NCI-H345 treated with DMSO at 0.1 percent for 48 hours (cell line): ENCODE data around the gene RPL7L1.
"Not testable (repeated sequence)": the region's sequence is repeated elsewhere in the genome, so short reads cannot be mapped to it uniquely, and the experiment has no call there.

ENCODE experiments used
- DNase-seq: peaks from one replicate; lab custom pipeline; 2025; ENCODE audit not compliant: unreplicated experiment; lab: John Stamatoyannopoulos, UW

Gene RPL7L1

DNA sequence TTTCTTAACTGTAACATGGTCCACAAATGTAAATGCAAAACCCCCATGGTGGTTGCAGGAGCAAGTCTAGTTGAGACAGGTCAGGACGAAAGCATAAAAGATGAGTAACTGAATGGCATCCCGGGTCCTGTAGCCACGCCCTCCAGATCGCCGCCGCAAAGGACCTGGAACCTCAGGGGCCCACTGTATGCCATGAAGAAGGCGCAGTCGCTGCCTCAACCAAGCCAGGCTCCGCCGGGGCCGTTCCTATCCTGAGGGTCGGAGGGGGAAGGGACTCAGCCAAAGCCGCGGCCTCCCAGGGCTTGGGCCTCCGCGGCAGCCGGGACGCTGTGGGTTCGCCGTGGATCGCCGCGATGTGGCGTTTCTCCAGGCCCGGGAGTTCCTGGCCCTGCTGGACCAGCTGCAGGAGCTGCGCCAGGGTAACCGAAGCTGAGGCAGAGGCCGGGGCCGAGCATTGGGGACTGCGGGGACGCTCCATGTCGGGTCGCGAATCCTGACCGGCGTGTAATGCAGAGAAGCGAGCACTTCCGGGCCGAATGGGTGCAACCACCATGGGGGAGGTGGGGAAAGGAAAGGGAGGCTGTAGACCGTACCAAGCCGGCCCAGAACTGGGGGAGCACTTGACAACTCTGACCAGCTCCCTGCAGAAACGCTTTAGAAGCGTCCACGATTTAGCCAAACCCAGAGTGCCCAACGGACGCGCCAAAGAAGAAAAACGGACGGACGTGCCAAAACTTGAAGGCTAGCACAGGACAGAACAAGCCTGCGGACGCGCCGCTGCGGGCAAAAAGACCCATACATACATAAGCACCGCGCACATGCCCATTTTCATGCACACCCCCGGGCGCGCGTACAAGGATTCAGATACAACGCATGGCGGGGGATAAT, 11.1 kb downstream of the RPL7L1 start:
- peak; percentile 75 for DNase-seq

DNA sequence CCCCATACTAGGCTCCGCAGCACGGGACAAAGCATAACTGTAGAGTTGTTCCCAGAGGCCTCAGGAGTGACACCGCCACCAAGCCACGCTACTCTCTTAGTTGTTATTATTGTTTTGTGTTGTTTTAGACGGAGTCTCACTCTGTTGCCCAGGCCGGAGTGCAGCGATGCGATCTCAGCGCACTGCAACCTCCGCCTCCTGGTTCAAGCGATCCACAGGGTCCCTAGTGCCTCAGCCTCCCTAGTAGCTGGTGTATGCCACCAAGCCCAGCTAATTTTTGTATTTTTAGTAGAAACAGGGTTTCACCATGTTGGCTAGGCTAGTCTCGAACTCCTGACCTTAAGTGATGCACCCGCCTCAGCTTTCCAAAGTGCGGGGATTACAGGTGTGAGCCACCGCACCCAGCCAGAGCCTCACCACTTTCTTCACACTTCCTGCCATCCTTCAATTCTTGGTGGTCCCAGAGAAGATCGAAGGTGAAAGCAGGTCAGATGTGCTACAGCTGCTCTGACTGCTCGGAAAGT, 11.8 kb downstream of the RPL7L1 start:
- DNase-seq = no peak

DNA sequence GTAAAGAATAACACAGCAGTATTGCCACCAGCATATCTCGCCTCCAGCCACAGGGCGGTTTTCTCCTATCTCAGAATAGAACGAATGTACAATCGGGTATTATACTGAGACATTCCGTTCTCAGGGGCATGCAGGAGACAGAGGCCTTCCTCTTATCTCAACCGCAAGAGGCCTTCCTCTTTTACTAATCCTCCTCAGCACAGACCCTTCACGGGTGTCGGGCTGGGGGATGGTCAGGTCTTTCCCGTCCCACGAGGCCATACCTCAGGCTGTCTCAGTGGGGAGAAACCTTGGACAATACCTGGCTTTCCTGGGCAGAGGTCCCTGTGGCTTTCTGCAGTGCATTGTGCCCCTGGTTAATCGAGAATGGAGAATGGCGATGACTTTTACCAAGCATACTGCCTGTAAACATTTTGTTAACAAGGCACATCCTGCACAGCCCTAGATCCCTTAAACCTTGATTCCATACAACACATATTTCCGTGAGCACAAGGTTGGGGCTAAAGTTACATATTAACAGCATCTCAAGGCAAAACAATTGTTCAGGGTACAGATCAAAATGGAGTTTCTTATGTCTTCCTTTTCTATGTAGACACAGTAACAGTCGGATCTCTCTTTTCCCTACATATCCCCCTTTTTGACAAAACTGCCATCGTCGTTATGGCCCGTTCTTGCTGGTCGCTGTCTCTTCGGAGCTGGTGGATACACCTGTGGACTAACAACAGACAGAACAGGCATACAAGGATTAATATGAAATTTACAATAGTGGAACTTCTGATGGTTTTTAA, 14.8 kb downstream of the RPL7L1 start:
- not testable (repeated sequence) for DNase-seq

DNA sequence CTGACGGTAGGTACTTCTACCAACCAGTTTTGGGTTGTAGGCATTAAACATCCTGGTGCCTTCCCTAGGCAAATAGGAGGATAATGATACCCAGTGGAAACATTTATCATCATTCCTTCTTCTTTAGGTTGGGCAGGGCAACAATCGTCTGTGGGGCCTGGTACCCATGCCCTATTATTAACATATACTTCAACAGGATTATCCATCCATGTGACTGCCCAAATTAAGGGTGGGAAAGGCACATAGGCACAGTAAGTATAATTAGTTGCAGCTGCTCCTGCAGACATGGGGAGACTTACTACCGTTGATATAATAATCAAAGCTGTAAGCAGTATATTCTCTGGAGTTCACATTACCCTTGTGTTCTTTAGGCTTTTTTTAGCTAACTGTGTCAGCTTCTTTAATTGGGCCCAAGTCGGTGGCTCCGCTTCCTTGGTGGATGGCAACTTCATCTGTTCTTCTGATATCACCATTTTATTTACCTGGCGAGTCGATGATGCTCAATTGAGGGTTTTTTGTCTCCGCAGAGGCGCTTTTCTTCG, 16.8 kb downstream of the RPL7L1 start:
- no peak for DNase-seq

DNA sequence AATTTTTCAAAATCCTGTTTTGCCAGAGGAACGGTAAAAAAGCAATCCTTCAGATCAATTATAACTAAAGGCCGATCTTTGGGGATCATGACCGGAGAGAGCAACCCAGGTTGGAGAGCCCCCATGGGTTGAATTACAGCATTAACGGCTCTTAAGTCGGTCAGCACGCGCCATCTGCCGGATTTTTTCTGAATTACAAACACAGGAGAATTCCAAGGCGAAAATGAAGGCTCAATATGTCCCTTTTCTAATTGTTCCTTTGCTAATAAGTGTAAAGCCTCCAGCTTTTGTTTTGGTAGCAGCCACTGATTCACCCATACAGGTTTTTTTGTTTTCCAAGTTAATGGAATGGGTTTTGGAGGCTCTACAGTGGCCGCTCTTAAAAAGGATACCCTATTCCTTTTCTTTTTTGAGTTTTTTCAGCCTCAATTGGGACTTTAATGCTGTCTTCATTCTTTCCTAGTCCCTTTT, 19.5 kb downstream of the RPL7L1 start:
- DNase-seq = peak; percentile 60

DNA sequence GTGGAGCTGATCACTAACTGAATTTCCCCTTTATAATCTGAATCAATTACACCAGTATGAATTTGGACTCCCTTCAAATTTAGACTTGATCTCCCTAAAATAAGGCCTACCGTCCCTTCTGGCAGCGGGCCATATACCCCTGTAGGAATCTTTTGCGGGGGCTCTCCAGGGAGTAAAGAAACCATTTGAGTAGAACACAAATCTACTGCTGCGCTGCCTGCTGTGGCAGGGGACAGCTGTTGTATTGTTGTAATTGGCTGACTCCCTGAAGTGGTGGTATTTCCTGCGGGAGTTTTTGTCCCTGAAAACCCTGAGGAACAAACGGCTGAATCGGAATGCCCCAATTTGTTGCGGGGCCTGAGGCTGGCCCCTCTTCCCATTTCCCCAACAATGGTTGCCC, 20.5 kb downstream of the RPL7L1 start:
- DNase-seq = peak; percentile 31

DNA sequence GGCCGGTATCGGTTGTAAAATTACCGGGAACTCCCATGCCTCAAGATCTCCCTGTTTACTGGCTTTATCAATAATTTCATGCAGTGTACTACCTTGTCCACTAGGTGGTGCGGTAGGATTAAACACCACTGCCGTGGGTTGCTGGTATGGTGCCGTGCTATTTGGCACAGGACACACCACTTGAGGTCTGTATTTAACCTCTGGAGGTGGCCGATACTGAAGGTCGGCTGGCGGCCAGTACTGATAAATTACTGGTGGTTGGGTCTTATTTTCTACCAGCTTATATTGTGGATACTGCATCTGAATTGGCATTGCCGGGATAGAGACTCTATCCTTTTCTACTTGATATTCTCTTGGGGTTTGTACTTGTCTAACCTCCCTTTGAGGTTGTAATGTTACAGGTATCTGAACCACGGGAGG, 22.1 kb downstream of the RPL7L1 start:
- peak; percentile 82 for DNase-seq

DNA sequence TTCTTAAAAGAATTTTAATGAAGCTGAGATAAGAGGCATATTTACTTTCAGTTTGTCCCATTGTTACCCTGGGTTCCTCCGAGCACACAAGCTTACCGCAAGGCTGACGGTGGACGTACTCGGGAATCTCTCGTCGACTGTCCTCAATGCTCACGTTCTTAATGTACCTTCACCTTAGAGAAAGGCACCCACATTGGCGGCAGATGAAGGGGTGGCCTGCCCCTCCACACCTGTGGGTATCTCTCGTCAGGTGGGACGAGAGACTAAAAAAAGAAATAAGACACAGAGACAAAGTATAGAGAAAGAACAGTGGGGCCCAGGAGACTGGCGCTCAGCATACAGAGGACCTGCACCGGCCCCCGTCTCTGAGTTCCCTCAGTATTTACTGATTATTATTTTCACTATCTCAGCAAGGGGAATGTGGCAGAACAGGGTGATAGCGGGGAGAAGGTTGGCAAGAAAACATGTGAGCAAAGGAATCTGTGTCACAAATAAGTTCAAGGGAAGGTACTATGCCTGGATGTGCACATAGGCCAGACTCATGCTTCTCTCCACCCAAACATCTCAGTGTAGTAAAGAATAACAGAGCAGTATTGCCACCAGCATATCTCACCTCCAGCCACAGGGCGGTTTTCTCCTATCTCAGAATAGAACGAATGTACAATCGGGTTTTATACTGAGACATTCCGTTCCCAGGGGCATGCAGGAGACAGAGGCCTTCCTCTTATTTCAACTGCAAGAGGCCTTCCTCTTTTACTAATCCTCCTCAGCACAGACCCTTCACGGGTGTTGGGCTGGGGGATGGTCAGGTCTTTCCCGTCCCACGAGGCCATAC, 23.2 kb downstream of the RPL7L1 start:
- DNase-seq = not testable (repeated sequence)

DNA sequence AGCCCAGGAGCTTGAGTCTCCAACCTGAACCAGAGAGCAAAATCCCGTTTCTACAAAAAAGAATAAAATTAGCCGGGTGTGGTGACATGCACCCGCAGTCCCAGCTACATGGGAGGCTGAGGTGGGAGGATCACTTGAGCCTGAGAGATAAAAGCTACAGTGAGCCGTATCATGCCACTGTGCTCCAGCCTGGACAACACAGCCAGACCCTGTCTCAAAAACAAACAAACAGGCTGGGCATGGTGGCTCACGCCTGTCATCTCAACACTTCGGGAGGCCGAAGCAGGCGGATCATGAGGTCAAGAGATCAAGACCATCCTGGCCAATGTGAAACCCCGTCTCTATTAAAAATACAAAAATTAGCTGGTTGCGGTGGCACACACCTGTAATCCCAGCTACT, 25.1 kb downstream of the RPL7L1 start:
- no peak for DNase-seq

DNA sequence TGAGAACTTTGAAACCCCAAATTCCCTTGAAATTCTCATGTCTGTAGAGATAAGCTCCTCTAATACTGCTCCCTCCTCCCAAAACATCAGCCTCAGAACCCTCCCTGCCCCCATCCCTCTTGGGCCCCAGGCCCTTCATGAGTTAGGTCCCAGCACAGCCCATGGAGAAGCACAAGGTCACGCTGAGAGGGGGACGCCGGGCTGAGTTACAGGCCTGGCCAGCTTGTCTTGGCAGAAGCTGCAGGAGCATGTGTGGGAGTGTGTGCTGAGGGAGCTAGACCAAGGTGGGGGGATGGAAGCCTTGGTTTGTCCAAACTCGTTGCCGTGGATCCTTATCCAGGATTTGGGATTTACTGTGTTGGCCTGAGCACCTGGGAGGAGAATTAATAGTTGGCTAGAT, 27.9 kb downstream of the RPL7L1 start:
- DNase-seq = no peak

DNA sequence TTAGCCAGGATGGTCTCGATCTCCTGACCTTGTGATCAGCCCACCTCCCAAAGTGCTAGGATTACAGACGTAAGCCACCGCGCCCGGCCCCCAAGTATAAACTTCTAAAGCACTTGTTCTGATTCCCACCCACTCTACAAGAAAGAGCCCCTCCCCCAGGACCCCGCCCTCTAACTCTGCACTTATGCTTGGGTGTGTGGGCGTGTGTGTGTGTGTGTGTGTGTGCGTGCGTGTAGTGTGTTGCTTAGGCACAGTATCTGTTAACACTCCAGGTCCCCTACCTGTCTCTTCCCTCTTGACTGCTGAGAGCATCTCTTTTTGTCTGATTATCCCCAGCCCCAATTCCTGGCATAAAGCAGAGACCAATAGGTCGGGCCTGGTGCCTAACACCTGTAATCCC, 30.4 kb downstream of the RPL7L1 start:
- no peak for DNase-seq

DNA sequence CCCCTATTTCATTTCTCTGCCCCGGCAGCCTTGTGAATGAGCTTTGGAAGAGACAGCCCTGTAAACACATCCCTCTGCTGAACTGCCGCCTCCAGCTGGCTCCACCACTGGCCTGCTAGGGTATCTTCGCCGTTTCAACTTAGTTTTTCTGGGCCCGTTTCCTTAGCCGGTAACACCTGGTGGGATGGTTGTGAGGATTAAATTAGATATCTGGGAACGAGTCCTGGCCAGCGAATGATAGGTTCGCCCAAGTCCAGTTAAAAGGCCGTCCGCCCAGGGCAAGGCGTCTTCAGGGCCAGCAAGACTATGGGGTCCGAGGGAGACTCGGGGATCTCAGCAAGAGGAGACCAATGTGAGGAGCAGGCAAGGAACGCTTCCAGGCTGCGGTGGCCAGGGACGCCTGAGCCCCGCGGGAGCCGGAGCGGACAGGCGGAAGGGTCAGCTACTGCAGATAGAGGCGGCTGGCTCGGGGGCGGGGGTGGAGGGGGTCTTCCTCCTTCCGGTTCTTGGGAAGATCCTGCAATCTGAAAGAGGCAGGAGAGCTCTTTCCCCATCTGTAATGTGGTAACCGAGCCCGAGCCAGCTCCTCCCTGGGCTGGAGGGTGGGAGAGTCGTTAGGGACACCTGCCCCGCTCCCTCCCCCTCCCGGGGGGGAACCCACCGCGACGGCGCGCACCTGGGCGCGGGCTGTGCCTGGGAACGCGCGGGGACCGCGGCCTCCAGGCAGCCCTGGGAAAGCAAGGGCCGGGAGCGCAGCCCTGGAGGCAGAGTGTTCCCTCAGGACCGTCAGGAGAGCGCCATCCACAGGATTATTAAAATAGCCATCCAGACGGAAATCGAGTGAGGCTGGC, 32.0 kb downstream of the RPL7L1 start:
- DNase-seq = no peak

DNA sequence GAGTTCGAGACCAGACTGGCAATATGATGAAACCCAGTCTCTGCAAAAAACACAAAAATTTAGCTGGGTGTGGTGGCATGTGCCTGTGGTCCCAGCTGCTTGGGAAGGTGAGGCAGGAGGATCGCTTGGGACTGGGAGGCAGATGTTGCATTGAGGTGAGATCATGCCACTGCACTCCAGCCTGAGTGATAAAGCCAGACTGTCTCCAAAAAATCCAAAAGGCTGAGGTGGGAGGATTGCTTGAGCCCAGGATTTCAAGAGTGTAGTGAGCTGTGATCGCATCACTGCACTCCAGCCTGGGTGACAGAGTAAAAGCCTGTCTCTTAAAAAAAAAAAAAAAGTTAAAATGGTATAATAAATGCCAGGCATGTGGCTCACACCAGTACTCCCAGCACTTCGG, 35.1 kb downstream of the RPL7L1 start:
- DNase-seq = no peak

DNA sequence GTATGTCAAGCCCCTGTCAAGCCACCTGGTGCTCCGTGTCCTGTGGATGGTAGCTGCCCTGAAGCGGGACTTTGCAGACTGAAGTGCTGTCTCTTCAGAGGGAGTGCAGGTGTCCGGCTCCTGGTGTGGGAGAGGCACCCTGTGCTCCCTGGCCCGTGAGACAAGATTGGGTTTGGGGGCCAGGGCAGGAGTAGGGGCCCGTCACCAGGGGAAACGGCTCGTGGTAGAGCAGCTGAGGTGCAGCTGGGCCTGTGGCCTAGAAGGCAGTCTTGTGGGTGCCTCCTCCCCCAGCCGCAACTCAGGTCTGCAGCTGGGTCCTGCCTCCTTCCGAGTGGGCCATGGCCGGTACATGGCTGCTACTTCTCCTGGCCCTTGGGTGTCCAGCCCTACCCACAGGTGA, 36.3 kb downstream of the RPL7L1 start, which contains the start of gene PTCRA:
Gene PTCRA (plus strand): TSS at position 322 of the 400 bp plus-strand sequence. CDS start 17 bp downstream, at position 339.
- no peak for DNase-seq

DNA sequence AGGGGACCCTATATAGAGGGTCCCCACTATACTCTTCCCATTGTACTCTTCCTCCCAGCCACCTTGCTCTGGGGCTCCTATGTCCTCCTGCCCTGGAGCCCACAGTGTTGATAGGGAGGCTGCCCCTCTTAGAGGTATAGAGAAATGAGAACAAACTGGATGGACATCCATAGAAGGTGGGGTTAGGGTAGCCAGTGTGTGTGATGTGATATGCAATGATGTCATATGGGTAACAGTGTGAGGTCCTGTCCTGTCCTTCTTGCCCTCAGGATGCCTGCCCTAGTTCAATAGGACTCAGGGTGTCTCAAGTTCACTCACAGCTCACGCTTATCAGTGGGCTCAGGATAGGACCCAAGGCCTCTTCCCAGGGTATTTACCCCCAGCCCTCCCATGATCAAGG, 36.9 kb downstream of the RPL7L1 start:
- no peak for DNase-seq

DNA sequence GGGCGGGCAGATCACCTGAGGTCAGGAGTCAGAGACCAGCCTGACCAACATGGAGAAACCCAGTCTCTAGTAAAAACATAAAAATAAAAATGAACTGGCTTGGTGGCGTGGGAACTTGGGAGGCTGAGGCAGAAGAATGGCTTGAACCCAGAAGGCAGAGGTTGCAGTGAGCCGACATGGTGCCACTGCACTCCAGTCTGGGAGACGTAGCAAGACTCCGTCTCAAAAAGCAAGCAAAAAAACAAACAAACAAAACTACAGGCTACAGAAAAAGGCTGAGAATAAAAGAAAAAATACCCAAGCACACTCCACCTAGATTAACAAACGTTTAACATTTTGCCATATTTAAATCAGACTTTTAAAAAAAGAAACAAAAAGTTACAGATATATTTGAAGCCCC, 42.4 kb downstream of the RPL7L1 start:
- no peak for DNase-seq

DNA sequence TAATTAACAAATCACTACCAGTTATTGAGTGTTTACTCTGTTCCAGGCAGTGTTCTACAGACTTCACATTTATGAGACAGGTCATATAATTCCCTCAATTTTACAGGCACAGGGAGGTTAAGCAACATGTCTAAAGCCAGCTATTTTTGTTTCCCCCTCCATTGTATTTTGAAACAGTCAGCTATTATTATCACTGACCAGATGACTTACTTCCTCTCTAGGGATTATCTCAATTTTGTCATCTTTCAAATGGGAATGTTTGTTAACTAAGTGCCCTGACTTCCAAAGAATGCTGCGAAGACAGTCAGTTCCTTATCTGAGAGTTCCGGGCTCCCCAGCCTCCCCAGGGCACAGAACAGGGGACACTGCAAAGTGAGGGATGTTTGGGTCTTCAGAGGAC, 44.2 kb downstream of the RPL7L1 start:
- DNase-seq = no peak

DNA sequence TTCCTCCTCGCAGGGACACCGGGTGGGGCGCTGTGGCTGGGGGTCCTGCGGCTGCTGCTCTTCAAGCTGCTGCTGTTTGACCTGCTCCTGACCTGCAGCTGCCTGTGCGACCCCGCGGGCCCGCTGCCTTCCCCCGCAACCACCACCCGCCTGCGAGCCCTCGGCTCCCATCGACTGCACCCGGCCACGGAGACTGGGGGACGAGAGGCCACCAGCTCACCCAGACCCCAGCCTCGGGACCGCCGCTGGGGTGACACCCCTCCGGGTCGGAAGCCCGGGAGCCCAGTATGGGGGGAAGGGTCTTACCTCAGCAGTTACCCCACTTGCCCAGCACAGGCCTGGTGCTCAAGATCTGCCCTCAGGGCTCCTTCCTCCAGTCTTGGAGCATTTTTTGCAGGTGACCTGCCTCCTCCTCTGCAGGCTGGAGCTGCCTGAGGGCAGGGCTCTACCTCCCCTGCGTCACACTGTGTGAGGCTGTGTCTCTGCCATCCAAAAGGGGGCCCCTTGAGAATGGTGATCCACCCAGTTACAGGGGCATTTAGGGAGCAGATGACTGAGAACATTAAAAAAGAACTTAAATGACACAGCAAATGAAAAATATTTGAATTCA, 45.9 kb downstream of the RPL7L1 start:
- no peak for DNase-seq
